ENCODE measurements around the gene NPR1.

Gene NPR1

DNA sequence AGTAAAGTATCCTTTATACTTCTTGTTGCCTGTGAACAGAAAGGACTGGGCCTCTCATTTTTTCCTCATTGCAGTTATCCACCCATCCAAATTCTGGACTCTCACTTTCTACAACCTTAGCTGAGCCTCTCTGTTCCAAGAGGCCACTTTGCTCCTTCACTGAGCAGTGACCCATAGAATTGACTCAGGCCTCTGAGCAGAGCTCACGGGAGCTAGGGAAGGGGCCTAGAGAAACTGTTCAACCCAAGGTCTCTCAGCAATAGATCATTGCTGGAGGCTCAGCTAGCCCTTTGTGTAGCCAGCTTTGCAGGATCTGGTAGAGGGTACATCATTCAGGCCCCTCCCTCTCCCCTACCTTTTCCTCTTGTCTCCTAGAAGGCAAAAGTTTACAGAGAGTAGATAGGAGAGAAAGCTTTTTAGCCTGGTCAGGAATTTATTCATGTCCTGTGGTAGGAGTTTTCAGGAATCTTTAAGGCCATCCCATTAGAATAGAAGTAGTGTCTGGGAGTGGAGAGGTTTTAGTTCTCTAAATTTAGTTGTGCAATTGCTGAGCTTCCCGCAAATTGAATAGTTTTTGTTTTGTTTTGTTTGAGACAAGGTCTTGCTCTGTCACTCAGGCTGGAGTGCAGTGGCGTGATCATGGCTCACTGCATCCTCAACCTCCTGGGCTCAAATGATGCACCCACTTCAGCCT, 56.1 kb downstream of the NPR1 start:
- Histone ChIP-seq H3K36me3 (ENCODE audit: control insufficient read depth in 5 of 5, insufficient read depth in 5 of 5, low read length in 5 of 5) (peaks cover 0 to 5% (median 0%) of the 10 kb centered on the region in 5 donors), H3K9ac (ENCODE audit: low read length in 5 of 5) (peak overlapping the region in 1 of 5 donors; percentile 20), H3K4me3 (ENCODE audit: low read depth in 1 of 5, low read length in 5 of 5) (no peak overlapping the region), H3K4me1 (ENCODE audit: control insufficient read depth in 5 of 5, insufficient read depth in 5 of 5, low read length in 5 of 5) (peaks cover 3 to 32% (median 25%) of the 10 kb centered on the region in 5 donors), H3K9me3 (ENCODE audit: control insufficient read depth in 5 of 5, low read length in 5 of 5) (no peaks in the 10 kb centered on the region), H3K27ac (ENCODE audit: low read depth, low read length) (peak overlapping the region; percentile 61), H3K27me3 (ENCODE audit: control insufficient read depth in 5 of 5, insufficient read depth in 4 of 5, low read length in 5 of 5) (no peaks in the 10 kb centered on the region)

GRCh38 chr1:153735090-153735420, 56.6 kb downstream of the NPR1 start:
- Histone ChIP-seq H3K9ac (ENCODE audit: low read length in 5 of 5) (peak overlapping the region in 1 of 5 donors; percentile 46), H3K4me3 (ENCODE audit: low read depth in 1 of 5, low read length in 5 of 5) (no peak overlapping the region), H3K4me1 (ENCODE audit: control insufficient read depth in 5 of 5, insufficient read depth in 5 of 5, low read length in 5 of 5) (peaks cover 3 to 27% (median 19%) of the 10 kb centered on the region in 5 donors), H3K27me3 (ENCODE audit: control insufficient read depth in 5 of 5, insufficient read depth in 4 of 5, low read length in 5 of 5) (no peaks in the 10 kb centered on the region), H3K27ac (ENCODE audit: low read depth, low read length) (no peak overlapping the region), H3K9me3 (ENCODE audit: control insufficient read depth in 5 of 5, low read length in 5 of 5) (no peaks in the 10 kb centered on the region), H3K36me3 (ENCODE audit: control insufficient read depth in 5 of 5, insufficient read depth in 5 of 5, low read length in 5 of 5) (peaks cover 0 to 5% (median 0%) of the 10 kb centered on the region in 5 donors)

DNA sequence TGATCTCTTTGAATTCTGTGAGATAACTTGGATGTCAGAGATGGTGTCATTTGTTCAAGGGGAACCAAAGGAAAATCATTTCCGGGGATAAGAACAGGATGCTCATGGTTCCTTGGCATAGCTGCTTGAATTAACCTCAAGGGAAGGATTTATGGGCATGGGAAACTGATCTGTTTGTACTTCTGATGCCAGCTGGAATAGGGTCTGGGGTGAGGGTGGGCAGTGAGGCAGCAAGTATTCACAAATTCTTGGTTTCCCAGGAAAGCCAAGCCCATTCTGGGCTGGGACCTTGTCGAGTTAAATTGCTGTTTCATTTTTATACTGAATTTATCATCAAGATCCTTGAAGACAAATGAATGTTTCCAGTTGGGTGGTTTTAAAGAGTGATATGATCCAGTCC, 63.5 kb downstream of the NPR1 start:
- peaks cover 23 to 60% (median 48%) of the 10 kb centered on the region in 5 donors for H3K36me3 ChIP-seq (ENCODE audit: control insufficient read depth in 5 of 5, insufficient read depth in 5 of 5, low read length in 5 of 5)
- no peak overlapping the region for H3K9ac ChIP-seq (ENCODE audit: low read length in 5 of 5)
- no peak overlapping the region for H3K4me3 ChIP-seq (ENCODE audit: low read depth in 1 of 5, low read length in 5 of 5)
- no peaks in the 10 kb centered on the region for H3K27me3 ChIP-seq (ENCODE audit: control insufficient read depth in 5 of 5, insufficient read depth in 4 of 5, low read length in 5 of 5)
- no peak overlapping the region for H3K27ac ChIP-seq (ENCODE audit: low read depth, low read length)
- no peaks in the 10 kb centered on the region for H3K9me3 ChIP-seq (ENCODE audit: control insufficient read depth in 5 of 5, low read length in 5 of 5)
- peaks cover 0 to 3% (median 0%) of the 10 kb centered on the region in 5 donors for H3K4me1 ChIP-seq (ENCODE audit: control insufficient read depth in 5 of 5, insufficient read depth in 5 of 5, low read length in 5 of 5)

GRCh38 chr1:153742411-153743142, 64.1 kb downstream of the NPR1 start:
- Histone ChIP-seq H3K27ac (ENCODE audit: low read depth, low read length) (peak overlapping the region; percentile 2), H3K4me3 (ENCODE audit: low read depth in 1 of 5, low read length in 5 of 5) (no peak overlapping the region), H3K27me3 (ENCODE audit: control insufficient read depth in 5 of 5, insufficient read depth in 4 of 5, low read length in 5 of 5) (no peaks in the 10 kb centered on the region), H3K9ac (ENCODE audit: low read length in 5 of 5) (peak overlapping the region in 1 of 5 donors; percentile 48), H3K36me3 (ENCODE audit: control insufficient read depth in 5 of 5, insufficient read depth in 5 of 5, low read length in 5 of 5) (peaks cover 29 to 66% (median 54%) of the 10 kb centered on the region in 5 donors), H3K9me3 (ENCODE audit: control insufficient read depth in 5 of 5, low read length in 5 of 5) (no peaks in the 10 kb centered on the region), H3K4me1 (ENCODE audit: control insufficient read depth in 5 of 5, insufficient read depth in 5 of 5, low read length in 5 of 5) (peaks cover 0 to 3% (median 0%) of the 10 kb centered on the region in 5 donors)
